GM15510 (cell line): ENCODE data around the gene GZMM.

Source experiments
- POLR2A ChIP-seq: IDR thresholded peaks from 3 replicates; pipeline ENCODE4 v1.6.1; 2011; ENCODE audit warnings: borderline replicate concordance; ENCODE audit not compliant: insufficient read length; ENCODE audit errors: extremely low read depth

GZMM gene

DNA sequence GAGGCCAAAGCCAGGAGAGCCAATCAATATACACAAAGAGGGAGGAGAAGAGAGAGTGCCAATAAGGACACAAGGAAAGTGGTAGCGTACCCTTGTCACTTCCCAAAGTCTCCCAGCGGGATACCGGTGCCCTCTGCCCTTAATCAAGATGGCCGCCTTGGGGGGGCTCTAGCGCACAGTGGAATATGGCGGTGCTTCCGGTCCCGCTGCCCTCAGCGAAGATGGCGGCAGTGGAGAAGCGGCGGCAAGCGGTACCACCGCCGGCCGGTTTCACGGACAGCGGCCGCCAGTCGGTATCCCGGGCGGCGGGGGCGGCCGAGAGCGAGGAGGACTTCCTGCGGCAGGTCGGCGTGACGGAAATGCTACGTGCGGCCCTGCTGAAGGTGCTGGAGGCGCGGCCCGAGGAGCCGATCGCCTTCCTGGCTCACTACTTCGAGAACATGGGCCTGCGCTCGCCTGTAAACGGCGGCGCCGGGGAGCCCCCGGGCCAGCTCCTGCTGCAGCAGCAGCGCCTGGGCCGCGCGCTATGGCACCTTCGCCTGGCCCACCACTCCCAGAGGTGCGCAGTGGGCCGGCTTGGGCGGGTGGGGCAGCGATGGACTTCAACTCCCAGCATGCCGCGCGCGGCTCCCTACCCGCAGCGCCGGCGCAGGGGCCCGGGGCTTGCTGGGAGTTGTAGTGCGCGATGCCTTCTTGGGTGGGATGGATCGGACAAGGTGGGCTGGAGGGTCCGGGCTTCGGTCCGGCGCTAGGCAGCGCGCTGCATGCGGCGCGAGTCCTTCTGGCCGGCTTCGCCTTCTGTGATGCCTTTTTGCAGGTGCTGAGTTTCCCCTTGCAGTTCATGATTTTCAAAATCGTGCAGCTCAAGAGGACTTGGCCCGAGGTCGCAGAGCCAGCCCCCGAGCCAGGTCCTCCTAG is 36.3 kb upstream of the GZMM start, which contains the start of gene TPGS1:
TSS of gene TPGS1 (plus strand) at position 212 of the 918 bp plus-strand sequence. CDS start at position 222, 10 bp downstream.
- peak; percentile 45 for TF ChIP-seq POLR2A

DNA sequence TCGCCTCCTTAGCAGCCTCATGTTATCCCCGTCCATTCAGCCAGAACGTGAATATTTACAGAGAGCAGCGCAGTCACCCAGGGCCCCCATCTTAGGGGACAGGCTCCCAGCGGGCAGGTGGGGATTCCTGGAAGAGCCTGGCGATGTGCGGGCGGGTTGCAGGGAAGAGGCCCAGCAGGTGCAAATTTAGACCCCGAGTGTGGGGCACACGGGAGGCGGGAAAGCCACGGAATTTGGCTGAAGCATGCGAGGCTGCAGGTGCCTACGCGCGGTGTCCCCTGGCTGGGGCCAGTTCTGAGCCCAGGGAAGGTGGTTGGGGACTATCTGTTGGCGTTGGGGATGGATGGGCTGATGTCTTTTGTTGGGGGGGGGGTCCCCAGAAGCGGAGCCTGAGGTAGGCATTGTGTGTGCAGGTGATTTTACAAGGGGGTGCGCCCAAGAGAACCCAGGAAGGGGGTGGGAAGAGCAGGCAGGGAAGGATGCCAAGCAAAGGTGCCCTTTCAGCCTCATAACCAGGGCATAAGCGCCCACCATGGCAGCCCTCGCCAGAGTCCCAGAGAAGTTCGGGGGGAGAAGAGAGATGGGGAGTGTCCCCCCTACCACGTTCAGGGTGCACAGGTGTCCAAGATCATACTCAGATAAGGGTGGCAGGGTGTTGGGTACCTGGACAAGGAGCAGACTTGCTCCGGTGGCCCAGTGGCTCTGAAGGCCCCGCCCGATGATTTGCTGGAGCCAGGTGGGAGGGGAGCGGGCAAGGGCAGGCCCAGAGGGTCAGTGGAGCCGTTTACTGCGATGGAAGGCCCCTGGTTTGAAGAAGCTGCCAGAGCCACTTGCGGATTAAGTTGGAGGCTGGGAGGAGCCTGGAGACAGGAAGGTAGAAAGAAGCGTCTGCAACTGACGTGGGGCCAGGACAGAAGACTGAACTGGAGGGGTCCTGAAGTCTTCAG is 35.4 kb upstream of the GZMM start:
- TF ChIP-seq POLR2A, result no peak

DNA sequence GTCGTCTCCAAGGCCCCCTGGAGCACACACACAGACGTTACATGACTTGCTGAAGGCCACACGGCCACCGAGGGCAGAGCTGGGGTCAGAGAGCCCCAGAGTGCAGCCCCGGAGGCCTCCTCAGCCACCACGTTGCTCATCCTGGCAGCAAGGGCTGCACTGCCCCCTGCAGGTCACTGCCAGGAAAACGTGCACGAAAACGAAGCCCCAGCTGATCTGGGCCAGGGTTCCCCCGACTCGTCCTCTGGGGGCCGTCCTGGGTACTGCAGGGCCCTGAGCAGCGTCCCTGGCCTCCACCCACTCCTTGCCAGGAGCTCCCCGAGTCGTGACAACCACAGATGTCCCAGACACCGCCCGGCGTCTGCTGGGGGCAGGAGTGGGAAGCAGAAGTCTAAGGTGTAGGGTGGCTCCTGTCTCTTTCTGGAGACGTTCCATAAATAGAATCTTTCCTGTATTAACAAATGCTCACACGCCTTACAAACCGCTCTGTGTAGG is 33.2 kb upstream of the GZMM start:
- no peak for TF ChIP-seq POLR2A

DNA sequence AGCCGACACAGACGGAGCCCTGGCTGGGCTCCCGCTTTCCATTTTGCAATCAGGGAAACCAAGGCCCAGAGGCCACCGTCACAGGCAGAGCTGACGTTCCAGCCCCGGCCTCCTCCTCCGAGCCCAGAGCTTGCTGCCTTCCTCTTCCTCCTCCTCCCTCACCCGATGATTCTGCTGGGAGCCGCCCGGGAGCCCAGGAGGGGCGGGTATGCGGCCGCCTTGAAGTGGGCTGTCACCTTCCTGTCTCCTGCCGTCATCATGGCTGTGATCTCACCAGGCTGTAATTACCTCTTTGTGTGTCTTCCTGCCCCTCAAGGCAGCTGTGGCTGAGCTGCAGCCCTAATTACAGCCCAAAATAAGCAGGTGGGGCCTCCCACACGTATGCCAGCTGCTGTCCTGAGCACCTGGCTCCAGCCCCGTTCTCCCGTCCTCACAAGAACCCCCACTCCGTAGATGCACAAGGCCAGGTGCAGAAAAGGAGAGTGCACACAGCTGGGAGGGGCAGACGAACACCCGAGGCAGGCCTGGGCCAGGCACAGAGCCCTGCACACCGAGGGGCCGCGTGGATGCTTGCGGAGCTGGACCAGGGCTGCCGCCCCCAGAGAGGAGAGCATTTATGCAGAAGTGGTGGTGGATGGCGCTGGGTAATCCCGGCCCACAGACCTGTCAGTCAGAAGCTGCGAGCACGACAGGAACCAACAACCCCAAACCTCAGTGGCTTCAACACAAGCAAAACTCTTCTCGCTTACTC is 32.6 kb upstream of the GZMM start:
- no peak for TF ChIP-seq POLR2A

DNA sequence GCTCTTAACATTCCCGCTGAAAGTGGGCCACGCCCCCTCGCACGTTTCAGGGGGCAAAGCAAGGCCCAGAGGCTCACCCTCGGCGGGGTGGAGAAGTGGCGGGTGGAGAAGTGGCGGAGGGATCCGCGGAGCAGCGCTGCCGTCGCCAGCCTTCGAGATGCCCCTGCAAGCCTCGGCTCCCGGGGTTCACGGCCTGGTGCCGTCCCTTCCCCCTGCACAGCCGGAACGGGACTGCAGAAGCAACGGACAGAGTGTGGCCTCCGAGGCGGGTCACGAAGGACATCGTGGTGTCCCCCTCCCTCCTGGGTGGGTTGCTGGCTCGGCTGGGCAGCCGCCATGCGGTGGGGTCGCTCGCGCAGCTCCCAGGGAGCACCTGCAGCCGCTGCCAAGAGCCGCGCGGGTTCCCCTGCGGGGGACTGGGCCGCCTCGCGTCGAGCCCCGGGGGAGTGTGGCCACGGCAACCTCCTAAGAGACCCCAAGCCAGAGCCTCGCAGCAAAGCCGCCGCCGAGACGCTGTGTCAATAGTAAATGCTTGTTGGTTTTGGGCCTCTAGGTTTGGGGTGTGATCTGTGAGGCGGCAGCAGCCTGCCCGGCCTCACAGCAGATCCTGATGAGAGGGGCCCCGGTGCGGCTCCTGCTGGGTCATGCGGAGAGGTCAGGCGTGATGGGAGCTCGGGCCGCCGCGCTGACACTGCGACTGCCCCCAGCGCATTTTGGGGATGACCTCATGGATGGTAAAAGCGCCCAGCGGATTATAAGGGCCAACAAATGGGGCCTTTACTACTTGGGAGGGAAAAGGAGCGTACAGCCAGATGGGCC is 31.1 kb upstream of the GZMM start:
- no peak for TF ChIP-seq POLR2A

DNA sequence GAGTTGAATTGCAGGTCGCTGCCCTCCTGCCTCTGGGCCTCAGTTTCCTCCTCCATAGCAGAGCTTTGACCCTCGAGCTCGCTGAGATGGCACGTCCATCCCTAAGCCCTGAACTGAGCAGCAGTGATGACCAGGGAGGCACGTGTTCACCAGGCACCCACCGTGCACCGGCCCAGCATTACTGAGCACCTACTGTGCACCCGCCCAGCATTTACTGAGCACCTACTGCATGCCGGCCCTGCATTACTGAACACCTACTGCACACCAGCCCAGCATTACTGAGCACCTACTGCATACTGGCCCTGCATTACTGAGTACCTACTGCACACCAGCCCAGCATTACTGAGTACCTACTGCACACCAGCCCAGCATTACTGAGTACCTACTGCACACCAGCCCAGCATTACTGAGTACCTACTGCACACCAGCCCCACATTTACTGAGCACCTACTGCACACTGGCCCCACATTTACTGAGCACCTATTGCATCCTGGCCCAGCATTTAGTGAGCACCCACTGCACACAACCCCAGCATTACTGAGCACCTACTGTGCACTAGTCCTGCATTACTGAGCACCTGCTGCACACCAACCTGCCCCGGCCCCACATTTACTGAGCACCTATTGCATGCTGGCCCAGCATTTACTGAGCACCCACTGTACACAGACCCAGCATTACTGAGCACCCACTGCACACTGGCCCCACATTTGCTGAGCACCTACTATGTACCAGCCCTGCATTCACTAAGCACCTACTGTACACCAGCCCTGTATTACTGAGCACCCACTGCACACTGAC is 30.3 kb upstream of the GZMM start:
- TF ChIP-seq POLR2A, result no peak

DNA sequence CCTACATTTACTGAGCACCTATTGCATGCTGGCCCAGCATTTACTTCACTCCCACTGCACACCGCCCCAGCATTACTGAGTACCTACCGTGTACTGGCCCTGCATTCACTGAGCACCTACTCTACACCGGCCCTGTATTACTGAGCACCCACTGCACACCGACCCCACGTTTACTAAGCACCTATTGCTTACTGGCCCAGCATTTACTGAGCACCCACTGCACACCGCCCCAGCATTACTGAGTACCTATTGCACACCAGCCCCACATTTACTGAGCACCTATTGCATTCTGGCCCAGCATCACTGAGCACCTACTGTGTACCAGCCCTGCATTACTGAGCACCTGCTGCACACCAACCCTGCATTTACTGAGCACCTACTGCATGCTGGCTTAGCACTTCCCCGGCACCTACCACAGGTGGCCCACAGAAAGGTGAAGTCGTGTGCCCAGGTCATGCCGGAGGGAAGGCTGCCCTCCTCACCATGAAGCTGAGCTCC is 29.6 kb upstream of the GZMM start:
- no peak for TF ChIP-seq POLR2A

DNA sequence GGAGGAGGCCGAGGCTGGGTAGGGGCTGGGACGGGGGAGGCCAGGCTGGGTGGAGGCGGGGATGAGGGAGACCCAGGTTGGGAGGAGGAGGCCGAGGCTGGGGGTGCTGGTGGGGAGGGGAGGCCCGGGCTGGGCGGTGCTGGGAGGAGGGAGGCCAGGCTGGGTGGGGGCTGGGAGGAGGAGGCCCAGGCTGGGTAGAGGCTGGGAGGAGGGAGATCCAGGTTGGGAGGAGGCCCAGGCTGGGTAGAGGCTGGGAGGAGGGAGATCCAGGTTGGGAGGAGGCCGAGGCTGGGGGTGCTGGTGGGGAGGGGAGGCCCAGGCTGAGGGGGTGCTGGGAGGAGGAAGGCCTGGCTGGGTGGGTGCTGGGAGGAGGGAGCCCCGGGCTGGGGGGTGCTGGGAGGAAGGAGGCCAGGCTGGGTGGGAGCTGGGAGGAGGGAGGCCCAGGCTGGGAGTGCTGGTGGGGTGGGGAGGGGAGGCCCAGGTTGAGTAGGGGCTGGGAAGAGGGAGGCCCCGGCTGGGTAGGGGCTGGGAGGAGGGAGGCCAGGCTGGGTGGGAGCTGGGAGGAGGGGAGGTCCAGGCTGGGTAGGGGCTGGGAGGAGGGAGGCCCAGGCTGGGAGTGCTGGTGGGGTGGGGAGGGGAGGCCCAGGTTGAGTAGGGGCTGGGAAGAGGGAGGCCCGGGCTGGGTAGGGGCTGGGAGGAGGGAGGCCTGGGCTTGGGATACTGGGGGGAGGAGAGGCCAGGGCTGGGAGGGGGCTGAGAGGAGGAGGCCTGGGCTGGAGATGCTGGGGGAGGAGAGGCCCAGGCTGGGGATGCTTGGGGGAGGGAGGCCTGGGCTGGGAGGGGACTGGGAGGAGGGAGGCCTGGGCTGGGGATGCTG is 25.9 kb upstream of the GZMM start:
- no peak for TF ChIP-seq POLR2A

DNA sequence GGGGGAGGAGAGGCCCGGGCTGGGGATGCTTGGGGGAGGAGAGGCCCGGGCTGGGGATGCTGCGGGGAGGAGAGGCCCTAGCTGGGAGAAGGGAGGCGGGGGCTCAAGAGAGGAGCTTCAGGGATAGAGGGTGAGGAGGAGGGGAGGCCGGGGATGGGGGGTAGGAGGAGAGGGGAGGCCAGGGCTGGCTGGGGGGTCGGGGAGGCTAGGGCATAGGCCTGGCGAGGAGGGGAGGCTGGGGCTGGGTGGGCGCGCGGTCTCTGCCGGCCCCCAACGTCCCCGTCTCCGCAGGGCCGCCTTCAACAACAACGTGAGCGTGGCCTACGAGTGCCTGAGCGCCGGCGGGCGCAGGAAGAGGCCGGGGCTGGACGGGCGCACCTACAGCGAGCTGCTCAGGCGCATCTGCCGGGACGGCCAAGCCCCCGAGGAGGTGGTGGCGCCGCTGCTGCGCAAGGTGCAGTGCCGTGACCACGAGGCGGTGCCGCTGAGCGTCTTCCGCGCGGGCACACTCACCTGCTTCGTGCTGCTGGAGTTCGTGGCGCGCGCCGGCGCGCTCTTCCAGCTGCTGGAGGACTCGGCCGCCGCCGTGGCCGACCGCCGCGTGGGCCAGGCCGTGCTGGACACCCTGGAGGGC is 25.1 kb upstream of the GZMM start:
- TF ChIP-seq POLR2A, result no peak

DNA sequence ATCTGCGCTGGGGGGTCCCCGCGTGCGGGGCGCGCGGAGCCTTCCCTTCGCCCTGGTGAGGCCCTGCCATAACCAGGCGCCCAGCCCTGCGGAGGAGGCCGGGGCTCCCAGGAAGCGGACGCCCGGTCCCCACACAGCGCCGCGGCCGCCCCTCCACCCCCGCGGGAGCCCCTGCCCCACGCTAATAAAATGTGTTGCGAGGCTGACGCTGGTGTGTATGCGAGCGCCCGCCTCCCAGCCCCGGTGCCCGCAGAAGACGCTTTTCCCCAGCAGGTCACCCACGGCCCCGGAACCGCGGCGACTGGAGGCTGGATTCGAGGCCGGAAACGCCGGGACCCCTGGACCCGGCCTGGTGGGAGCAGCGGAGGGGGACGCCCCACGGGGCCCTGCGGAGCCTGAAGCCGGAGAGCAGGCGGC is 24.4 kb upstream of the GZMM start:
- no peak for TF ChIP-seq POLR2A

DNA sequence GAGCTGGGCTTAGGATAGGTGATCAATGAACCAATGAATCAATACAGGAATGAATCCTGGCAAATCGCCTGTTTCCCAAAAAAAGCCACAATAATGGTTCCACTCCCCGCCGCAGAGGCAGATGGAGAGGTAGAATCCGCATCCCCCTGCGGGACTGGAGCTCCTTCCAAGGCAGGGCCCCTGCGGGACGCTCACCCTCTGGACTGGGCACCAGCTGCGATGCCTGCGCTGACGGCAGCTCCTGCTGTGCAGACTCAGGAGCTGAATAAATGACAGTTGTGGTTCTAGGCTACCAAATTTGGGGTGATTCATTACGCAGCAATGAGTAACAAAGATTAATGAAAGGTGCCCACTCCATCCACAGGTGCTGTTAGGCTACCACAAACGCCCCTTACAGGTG is 21.1 kb upstream of the GZMM start:
- TF ChIP-seq POLR2A, result no peak

DNA sequence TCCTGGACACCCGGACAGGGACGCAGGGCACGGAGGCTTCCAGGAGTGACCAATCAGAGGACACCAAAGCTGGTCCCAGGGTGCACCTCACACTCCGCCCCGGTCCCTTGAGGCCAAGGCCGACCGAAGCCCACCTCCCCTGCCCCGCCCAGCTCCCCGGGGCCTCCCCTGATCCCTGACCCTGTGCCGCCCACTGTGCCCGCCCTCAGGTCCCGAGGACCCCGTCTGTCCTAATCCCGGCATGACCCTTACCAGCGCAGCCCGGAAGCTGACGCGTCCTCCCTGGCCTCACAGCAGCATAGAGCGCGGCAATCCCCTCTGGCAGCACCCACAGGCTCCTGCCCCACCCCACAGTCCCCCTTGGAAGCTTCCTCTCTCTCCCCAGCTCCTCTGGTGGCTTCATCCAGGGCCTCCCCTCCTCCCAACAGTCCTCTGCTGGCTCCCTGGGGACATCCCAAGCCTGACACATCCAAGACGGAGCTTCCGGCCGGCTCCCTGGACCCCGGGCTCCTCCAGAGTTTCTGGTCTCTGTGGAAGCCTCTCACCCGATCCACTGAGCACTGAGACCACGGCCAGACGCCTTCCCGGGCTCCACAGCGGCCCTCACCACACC is 19.7 kb upstream of the GZMM start:
- TF ChIP-seq POLR2A, result no peak
